HUES48 (cell line): Measurements from ENCODE around the gene PRRX2.
"Not testable (repeated sequence)": the region's sequence is repeated elsewhere in the genome, so short reads cannot be mapped to it uniquely, and the experiment has no call there.

ENCODE experiments used
- H3K27ac ChIP-seq: one replicate; pipeline ENCODE4 v1.7.0; 2013; ENCODE audit warnings: low read depth, low read length, inconsistent platforms
- H3K27me3 ChIP-seq: 2 replicates; pipeline ENCODE4 v1.6.1; 2013; ENCODE audit warnings: mild to moderate bottlenecking, low read length; ENCODE audit not compliant: control insufficient read depth, insufficient read depth
- H3K36me3 ChIP-seq: 2 replicates; pipeline ENCODE4 v1.6.1; 2013; ENCODE audit warnings: low read length; ENCODE audit not compliant: control insufficient read depth, insufficient read depth
- H3K4me1 ChIP-seq: 2 replicates; pipeline ENCODE4 v1.6.1; 2013; ENCODE audit warnings: mild to moderate bottlenecking, low read length; ENCODE audit not compliant: control insufficient read depth, insufficient read depth
- H3K4me3 ChIP-seq: 2 replicates; pipeline ENCODE4 v1.5.1; 2013; ENCODE audit warnings: mild to moderate bottlenecking, low read depth, low read length
- H3K9ac ChIP-seq: 2 replicates; pipeline ENCODE4 v1.6.1; 2013; ENCODE audit warnings: mild to moderate bottlenecking, low read depth, low read length, moderate library complexity
- H3K9me3 ChIP-seq: 2 replicates; pipeline ENCODE4 v1.6.1; 2013; ENCODE audit warnings: low read length; ENCODE audit not compliant: control insufficient read depth, insufficient read depth

The PRRX2 gene

DNA sequence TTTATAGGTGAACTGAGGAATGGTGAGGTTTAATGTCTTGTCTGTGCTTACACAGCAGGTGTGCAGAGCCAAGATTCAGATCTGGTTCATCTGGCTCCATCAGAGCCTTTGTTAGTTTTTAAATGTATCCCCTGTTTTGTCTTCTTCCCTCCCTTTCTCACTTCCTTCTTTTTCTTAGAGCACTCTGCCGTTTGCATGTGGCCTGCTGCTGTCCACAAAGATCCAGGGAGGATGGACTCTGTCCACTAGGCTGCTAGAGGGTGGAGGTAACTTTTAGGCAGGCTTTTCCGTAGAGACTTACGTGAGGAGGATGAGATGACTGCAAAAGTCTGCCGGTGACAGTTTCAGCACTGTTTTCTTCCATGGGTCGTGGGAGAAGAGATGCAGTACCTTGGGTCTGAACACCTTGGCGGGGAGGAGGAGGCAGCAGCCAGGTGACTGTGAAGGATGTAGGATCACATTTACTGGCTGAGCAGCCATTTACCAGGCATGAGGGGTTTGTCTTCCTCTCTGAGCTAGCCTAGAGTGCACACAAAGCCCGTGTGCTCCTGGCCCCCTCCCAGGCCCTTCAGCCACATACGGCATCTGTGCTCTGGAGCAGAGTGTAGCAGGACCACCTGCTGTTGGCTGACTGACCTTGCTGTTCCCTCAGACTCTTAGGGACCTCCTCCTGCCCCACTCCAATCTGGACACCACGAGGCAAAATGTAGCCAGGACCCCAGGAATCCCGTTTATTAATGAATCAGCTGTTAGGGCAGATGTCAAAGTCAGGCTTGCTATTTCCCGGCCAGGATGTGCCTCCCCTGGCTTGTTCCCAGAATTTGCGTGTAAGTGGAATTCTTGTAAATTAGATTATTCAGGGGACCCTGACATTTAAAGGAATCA, 37.6 kb upstream of the PRRX2 start:
- Histone ChIP-seq H3K27me3 (no peaks in the 10 kb centered on the region), H3K9ac (no peak overlapping the region), H3K4me1 (peaks cover 13% of the 10 kb centered on the region; the same call in 1 of the 2 replicates), H3K4me3 (peak overlapping the region; percentile 90; the same call in 1 of the 2 replicates), H3K9me3 (no peaks in the 10 kb centered on the region), H3K27ac (no peak overlapping the region), H3K36me3 (peaks cover 27% of the 10 kb centered on the region)

- Histone ChIP-seq H3K27me3 (no peaks in the 10 kb centered on the region), H3K27ac (no peak overlapping the region), H3K9ac (no peak overlapping the region), H3K4me3 (no peak overlapping the region), H3K4me1 (peaks cover 13% of the 10 kb centered on the region; the same call in 1 of the 2 replicates), H3K36me3 (peaks cover 36% of the 10 kb centered on the region), H3K9me3 (no peaks in the 10 kb centered on the region)
Measured at GRCh38 chr9:129628709-129629108, 36.7 kb upstream of the PRRX2 start.

DNA sequence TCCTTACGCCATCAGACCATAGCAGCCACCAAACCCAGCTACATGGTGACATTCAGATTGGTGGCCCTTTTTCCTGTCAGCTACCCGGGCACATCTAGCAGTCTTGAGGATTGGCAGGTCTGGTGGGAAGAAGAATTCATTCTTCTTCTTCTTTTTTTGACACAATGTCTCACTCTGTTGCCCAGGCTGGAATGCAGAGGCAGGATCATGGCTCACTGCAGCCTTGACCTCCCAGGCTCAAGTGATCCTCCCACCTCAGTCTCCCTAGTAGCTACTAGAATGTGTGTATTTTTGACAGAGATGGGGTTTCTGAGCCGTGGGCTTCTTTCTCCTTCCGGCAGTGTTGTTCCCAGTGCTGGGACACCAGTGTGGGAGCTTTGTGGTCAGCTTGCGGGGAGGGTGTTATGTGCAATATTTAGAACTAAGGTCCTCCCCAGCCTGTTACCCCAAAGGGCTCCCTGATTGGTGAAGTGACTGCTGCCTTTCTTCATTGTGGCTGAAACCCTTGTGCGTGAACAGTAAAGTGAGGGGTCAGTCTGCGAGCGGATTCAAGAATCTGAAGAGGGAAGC, 36.1 kb upstream of the PRRX2 start:
- Histone ChIP-seq H3K4me3 (no peak overlapping the region), H3K27me3 (no peaks in the 10 kb centered on the region), H3K4me1 (peaks cover 13% of the 10 kb centered on the region; the same call in 1 of the 2 replicates), H3K27ac (no peak overlapping the region), H3K36me3 (peaks cover 41% of the 10 kb centered on the region), H3K9ac (no peak overlapping the region), H3K9me3 (no peaks in the 10 kb centered on the region)

DNA sequence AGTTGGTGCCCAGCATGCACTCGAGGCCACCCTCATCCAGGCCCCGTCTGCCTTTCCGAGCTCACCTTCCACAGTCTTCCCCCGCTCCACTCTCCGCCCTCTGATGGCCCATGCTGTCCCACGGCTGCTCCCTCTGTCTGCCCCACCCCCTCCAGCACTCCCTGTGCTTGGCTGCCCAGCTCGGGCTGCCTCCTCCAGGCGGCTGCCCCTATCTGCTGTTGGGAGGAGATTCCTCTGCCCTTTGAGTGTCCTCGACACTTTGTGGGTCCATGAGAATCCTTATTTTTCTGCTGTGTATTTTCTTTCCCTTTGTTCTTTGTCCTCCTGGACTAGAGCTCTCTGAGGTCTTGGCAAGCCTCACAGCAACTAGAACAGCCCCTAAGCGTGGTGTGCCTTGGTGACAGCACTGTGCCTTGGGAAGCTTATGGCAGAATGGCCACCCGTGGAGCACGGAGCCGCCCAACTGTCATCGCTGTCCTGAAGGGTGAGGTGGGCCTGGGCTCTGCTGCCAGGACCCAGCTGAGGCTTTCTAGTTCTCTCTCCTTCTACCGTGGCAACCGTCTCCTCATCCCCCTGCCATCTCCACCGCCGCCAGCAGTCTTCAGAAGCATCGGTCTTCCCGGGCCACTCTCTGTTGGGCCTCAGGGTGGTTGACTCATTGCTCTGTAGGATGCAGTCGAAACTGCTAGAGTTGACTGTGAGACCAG, 34.3 kb upstream of the PRRX2 start:
- no peak overlapping the region for H3K9ac ChIP-seq
- H3K36me3 ChIP-seq = peaks cover 57% of the 10 kb centered on the region
- H3K4me3 ChIP-seq = no peak overlapping the region
- no peaks in the 10 kb centered on the region for H3K27me3 ChIP-seq
- H3K9me3 ChIP-seq = no peaks in the 10 kb centered on the region
- H3K4me1 ChIP-seq = peaks cover 11% of the 10 kb centered on the region; the same call in 1 of the 2 replicates
- H3K27ac ChIP-seq = no peak overlapping the region

DNA sequence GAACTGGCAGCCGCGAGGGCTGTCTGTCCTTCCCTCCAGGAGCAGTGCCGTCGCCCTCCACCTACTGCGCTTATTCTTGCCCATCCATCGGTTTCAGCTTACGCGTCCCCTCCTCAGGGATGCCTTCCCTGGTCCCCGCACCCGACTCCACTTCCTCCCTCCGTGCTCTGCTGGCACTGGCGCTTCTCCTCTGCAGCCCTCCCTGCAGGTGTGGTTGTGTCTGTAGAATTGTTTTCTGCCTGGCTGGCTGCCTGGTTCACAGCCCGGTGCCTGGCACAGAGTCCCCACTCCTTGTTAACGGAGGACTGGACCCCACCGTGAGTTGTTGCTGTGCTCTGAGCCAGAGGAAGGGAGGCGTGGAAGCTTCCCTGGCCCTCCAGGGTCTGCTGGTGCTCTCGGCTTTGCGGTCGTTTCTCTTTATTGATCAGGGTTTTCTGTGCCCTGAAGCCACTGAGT, 33.7 kb upstream of the PRRX2 start:
- no peak overlapping the region for H3K4me3 ChIP-seq
- H3K4me1 ChIP-seq = peaks cover 11% of the 10 kb centered on the region; the same call in 1 of the 2 replicates
- no peaks in the 10 kb centered on the region for H3K9me3 ChIP-seq
- H3K9ac ChIP-seq = no peak overlapping the region
- H3K27ac ChIP-seq = no peak overlapping the region
- no peaks in the 10 kb centered on the region for H3K27me3 ChIP-seq
- peaks cover 60% of the 10 kb centered on the region for H3K36me3 ChIP-seq

DNA sequence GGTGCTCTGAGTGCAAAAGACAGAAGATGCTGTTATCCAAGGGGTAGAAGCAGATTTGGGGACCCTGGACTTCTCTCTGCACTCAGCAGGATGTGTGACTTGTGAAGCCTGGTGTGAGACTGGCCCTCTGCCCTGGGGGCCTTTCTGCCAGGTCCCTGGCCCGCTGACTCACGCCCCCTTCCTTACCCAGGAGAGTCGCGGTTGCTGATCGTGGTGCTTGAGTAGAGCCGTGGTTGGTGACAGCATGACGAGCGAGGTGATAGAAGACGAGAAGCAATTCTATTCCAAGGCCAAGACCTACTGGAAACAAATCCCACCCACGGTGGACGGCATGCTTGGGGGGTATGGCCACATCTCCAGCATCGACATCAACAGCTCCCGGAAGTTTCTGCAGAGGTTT, 33.0 kb upstream of the PRRX2 start:
- Histone ChIP-seq H3K9ac (no peak overlapping the region), H3K9me3 (no peaks in the 10 kb centered on the region), H3K27me3 (no peaks in the 10 kb centered on the region), H3K4me1 (peaks cover 4% of the 10 kb centered on the region; the same call in 1 of the 2 replicates), H3K4me3 (no peak overlapping the region), H3K36me3 (peaks cover 68% of the 10 kb centered on the region), H3K27ac (no peak overlapping the region)

DNA sequence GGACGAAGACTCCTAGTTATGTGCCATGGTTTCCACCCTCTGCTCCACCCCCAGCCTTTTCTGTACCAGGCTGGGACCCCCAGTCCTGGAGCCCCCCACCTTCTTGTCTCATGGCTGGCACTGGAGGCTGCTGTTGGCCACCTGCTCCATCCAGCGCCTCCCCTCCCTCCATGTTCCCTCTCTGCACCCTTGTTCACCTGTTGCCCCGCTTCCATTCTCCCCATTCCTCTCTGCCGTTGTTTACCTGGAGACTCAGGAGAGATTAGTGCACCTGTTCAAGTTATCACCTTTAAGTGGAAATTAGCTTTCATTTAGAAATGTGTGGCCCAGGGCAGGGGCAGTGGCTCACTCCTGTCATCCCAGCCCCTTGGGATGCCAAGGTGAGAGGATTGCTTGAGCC, 32.2 kb upstream of the PRRX2 start:
- H3K27ac ChIP-seq = no peak overlapping the region
- no peak overlapping the region for H3K4me3 ChIP-seq
- no peaks in the 10 kb centered on the region for H3K27me3 ChIP-seq
- no peak overlapping the region for H3K9ac ChIP-seq
- H3K4me1 ChIP-seq = no peaks in the 10 kb centered on the region
- peaks cover 68% of the 10 kb centered on the region for H3K36me3 ChIP-seq
- H3K9me3 ChIP-seq = no peaks in the 10 kb centered on the region

DNA sequence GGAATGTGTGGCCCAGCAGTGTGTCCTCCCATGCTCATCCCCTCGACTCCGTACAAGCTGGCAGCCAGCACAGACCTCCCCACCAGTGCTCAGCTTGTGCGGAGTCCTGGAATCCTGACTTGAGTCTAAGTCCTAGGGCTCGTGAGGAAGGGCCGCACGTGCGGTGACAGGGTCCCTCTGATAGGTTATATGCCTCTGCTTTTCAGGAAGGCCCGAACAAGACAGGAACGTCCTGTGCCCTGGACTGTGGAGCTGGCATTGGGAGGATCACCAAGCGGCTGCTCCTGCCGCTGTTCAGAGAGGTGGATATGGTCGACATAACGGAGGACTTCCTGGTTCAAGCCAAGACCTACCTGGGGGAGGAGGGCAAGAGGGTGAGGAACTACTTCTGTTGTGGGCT, 31.6 kb upstream of the PRRX2 start:
- Histone ChIP-seq H3K4me1 (no peaks in the 10 kb centered on the region), H3K9ac (no peak overlapping the region), H3K36me3 (peaks cover 68% of the 10 kb centered on the region), H3K9me3 (no peaks in the 10 kb centered on the region), H3K4me3 (no peak overlapping the region), H3K27ac (no peak overlapping the region), H3K27me3 (no peaks in the 10 kb centered on the region)

- Histone ChIP-seq H3K4me3 (no peak overlapping the region), H3K27me3 (no peaks in the 10 kb centered on the region), H3K9ac (no peak overlapping the region), H3K4me1 (no peaks in the 10 kb centered on the region), H3K27ac (no peak overlapping the region), H3K9me3 (no peaks in the 10 kb centered on the region), H3K36me3 (peaks cover 72% of the 10 kb centered on the region)
Measured at GRCh38 chr9:129635099-129636065, 30.1 kb upstream of the PRRX2 start.

GRCh38 chr9:129636343-129636742, 29.1 kb upstream of the PRRX2 start:
- not testable (repeated sequence) for H3K9me3 ChIP-seq, H3K27me3 ChIP-seq, H3K4me3 ChIP-seq, H3K27ac ChIP-seq, H3K9ac ChIP-seq, H3K4me1 ChIP-seq
- H3K36me3 ChIP-seq = peaks cover 70% of the 10 kb centered on the region
